ENCODE results near the gene LIMS1.
"Not testable (repeated sequence)": the region's sequence is repeated elsewhere in the genome, so short reads cannot be mapped to it uniquely, and the experiment has no call there.

The LIMS1 gene, protein sequence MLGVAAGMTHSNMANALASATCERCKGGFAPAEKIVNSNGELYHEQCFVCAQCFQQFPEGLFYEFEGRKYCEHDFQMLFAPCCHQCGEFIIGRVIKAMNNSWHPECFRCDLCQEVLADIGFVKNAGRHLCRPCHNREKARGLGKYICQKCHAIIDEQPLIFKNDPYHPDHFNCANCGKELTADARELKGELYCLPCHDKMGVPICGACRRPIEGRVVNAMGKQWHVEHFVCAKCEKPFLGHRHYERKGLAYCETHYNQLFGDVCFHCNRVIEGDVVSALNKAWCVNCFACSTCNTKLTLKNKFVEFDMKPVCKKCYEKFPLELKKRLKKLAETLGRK

DNA sequence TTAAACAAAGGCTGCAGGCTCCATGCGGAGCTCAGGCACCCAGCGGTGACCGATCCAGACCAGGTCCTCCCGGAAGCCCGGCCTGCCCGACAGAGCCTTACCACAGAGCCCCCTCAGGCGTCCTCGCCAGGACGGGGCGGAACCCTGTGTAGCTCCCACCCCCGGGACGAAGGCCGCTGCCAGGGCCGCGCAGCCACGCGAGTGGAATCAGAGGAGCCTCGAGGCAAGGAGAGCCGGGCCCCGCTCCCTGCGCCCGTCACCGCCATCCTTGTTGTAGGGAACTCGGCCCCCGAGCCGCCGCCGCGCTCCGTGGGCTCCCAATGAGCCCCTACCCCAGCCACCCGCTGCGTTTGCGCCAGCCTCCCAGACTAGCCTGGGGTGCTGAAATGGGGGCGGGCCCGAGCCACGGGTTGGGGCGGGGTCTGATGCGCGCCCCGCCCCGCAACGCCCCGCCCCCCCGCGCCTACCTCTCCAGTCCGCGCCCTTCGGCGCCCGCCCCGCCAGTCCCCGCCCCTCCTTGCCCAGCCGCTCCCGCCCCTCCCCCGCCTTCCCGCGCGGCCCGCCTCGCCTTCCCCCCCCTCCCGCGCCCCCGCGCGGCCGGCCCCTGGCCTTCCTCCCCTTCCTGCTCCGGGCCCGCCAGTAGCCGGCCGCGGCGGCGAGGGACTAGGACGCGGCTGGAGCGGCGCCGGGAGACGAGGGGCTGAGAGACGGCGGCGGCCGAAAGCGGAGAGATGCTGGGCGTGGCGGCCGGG lies at the start of gene LIMS1:
TSS of gene LIMS1 (plus strand) at position 639 of the 752 bp plus-strand sequence. CDS start at position 732, 93 bp downstream.
- DNase-seq: peak; percentile 65

DNA sequence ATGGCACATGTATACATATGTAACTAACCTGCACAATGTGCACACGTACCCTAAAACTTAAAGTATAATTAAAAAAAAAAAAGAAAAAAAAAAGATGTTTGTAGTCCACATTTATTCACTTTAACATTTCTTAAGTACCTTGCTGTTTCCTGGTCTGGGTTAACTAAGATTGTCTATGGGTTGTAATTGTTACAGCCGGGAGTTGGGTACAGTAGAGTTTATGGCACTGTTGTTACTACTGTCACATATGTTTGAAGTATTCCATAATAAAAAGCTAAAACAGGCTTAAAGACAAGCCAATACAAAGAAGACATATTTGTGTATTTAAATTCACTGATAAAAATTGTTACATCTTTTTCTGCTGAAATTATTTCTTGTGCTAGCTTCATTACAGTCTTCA lies 49.0 kb upstream of the LIMS1 start:
- DNase-seq: no peak

DNA sequence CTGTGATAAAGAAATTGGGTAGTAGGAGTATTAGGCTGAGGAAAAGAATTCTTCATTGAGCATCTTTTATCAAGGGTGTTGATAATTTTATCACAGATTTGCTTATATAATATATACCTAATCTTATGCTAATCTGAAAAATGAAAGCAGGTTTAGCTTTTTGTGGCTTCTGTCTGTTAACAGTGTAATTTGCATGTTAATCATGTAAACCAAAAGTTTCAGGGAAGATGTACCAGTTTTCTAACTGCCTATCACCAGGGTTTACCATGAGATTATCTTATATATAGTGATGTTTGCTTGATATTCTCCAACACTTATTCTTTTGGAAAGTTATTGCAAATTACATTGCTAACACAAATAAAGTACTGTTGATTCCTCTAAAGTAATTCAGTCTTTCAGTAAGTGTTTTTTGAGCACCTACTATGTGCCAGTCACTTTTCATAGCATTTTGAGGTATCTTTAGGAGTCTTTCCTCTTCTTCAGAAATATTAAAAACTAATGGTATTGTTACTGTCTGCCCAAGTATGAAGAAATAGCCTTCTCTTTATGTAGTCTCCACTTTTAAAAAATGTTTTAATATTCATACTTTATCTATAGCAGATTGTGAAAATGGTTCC lies 43.7 kb upstream of the LIMS1 start:
- DNase-seq: no peak

DNA sequence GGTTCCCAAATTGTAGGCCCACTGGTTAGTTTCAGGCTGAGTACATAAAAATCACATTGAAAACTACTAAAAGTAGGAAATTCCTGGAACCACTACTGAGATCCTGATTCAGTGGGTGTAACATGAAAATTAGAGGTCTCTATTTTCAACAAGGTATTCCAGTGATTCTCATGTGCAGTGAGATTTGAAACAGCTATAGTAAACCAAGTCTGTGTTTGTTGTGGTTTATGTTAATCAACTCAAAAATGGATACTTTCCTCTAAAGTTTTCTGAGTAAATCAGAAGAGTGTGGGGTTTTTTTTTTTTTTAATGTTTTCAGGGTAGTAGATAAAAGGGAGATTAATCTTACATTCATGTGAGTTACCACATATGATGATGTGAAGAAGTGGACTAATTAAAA lies 42.4 kb upstream of the LIMS1 start:
- DNase-seq: no peak

DNA sequence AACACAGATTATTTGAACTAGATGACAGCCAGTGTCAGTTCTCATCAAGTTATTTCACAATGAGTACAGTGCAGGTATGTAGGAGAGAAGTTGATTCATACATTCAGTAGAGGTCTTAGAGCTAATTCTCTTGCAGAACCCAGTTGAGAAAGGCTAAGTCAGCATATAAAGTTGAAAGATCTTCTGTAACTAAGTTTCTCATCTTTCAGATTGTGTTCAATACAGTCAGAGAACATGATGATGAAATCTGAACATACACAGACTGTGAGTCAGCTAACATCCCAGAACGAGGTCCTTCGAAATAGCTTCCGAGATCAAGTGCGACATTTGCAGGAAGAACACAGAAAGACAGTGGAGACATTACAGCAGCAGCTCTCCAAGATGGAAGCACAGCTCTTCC lies 41.9 kb upstream of the LIMS1 start:
- no peak for DNase-seq

DNA sequence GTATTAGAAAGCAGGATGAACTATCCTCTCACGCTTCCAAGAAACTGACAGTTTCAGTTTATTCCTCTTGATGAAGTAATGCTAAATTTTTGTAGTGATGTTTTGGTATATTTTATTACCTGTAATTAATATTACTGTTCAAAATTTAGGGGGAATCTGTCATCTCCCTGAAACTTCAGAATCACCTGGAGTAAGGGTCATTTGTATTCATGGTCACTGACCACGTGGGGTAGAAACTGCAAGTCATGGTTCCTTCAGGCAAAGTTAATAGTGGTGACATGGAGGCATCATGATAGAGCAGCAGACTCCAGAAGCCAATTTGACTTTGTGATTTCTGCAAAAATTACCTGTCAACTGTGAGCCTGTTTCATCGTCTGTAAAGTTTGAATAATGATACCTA lies 38.1 kb upstream of the LIMS1 start:
- DNase-seq: not testable (repeated sequence)

DNA sequence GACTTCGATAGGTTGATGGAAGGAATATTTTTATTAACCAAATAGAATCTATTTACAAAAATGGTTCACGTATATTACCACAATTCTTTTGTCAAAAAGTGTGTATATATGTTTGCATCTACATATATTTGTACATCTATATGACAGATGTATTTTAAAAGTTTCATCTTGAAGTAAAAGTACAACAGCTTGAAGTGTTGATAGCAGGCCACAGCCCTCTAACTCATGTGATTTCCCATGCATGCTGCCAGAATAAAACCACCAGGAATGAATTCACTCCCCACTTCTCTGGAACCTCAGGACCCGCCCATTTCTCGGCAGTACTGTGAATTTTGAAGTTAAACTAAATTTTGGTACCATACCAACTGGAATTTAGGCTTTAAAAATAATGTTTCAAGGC lies 26.6 kb upstream of the LIMS1 start:
- not testable (repeated sequence) for DNase-seq

DNA sequence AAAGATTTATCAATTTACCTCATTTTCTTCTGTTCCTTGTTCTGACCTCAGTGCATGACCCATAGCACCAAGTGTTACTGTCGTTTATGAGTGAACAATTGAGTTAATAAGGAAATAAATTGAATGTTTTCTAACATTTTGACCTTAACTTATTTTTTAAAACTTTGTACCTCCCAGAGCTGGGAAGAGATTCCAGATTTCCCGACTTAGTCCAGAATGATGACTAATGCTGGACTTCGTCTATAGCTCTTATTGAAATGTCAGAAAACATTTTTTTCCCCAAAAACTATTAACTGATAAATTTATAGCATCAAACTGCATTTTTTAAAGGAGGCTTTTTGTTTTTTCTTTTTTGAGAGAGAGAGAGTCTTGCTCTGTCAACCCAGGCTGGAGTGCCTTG lies 21.8 kb upstream of the LIMS1 start:
- not testable (repeated sequence) for DNase-seq

DNA sequence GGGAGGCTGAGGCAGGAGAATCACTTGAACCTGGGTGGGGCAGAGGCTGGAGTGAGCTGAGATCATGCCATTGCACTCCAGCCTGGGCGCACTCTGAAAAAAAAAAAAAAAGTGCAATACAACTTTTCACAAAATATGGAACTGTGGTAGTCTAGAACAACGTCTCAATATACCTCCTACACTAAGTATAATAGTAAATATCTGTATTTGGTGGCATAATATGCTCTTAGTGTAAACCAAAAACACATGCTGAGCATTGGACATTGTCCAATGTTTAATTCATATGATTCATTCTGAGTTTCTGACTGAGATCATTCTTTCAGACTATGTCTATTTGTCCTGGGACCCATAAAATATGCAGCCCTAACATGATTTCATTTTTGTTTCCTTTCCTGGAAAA lies 19.8 kb upstream of the LIMS1 start:
- DNase-seq: not testable (repeated sequence)

DNA sequence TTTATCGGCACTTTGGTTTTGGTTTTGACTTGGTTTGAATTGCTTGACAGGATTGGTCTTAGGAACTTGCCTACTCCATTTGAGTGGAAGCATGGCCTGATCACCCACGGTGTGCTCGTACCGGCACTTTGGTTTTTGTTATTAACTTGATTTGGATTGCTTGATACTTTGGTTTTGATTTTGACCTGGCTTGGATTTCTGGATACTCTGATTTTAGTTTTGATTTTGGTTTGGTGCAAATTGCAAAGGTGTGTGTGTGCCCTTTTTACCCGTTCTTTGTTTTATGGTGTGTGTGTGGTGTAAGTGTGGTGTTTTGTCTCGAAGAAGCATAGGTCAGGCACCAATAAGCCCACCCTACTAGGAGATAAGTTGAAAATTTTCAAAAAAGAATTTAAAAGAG lies 9.6 kb upstream of the LIMS1 start:
- not testable (repeated sequence) for DNase-seq

DNA sequence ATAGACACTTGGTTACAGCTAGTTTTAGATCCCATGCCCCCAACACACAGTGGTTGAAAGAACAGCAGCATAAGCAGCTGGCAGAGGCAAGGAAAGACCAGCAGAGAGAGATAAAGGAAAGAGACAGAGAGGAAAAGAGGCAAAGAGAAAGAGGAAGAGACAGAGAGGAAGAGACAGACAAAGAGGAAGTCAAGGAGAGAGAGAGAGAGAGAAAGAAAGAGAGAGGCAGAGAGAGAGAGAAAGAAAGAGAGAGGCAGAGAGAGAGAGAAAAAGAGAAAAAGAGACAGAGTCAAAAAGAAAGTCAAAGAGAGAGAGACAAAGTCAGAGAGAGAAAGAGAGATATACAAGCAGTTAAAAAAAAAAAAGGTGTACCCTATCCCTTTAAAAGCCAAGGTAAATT lies 9.0 kb upstream of the LIMS1 start:
- not testable (repeated sequence) for DNase-seq

DNA sequence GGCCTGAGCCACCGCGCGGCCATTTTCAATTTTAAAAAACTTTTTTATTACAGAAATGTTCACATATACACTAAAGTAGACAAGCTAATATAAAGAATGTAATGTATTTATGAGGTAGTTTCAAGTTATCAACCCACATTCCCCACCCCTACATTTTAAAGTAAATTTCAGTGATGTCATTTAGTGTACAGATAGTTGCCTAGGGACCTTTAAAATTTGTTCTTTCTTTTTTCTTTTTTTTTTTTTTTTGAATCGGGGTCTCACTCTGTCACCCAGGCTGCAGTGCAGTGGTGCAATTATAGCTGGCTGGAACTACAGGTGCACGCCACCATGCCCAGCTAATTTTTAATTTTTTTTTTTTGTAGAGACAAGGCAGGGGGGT lies 2.6 kb upstream of the LIMS1 start:
- no peak for DNase-seq

DNA sequence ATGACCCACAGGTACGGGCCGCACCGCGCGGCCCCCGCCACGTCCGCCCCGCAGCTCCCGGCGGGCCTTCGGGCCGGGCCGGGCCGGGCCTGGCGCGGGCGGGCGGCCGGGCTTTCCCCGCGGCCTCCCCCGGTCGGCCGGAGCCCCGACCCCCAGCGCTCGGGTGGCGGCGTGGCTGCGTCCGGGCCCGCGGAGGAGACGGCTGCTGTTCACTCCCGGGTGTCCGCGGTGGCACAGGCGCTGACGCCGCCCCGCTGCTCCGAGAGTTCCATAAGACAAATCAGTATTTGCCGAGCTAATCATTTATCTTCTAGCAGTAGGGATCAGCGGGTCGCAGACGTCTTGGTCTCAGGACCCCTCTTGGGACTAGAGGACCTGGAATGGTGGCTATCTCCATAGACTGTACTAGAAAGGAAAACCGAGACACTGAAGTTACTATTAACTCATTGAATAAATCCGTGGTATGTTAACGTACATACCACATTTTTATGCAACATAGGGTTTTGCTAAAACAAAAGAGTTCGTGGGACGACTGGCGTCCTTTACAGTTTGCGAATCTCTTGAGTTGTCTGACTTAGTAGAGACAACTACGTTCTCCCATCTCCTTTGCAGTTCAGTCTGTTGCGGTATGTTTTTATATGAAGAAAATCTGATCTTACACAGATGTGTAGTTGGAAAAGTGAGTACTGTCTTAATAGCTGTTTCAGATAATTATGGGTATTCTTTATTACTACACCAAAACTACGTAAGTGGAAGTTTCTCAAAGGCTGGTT lies 500 bp downstream of the LIMS1 start:
- DNase-seq: peak; percentile 23

DNA sequence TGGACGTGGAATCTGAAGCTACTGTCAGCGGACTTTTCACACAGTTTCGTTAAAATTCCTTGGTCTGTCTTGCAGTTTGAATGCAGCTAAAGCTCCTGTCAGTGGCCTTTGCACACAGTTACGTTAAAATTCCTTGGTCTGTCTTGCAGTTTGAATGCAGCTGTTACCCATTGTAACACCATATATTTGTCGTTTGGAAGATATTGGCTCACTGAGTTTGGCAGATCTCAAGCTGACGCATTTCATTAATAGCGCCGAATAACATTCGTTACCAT lies 1.0 kb downstream of the LIMS1 start:
- DNase-seq: no peak

DNA sequence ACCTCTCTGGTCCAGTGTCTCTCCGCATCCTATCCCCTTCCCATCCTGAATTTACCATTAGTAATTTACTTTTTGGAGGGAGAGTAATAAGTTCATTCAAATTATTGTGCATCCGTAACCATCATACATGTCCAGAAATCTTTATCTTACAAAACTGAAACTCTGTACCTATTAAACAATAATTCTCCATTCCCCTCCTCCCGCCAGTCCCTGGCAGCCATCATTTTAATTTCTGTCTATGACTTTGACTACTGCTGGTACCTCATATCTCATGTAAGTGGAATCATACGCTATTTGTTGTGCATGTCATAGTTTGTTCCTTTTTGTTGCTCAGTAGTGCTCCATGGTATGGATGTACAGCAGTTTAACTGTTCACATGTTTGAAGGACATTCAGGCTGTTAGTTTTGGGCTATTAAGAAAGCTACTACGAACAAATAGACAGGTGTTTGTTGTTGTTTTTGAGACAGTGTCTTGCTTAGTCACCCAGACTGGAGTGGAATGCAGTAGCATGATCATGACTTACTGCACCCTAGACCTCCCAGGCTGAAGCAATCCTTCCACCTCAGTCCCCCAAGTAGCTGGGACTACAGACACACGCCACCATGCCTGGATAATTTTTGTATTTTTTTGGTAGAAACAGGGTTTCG lies 2.0 kb downstream of the LIMS1 start:
- no peak for DNase-seq

DNA sequence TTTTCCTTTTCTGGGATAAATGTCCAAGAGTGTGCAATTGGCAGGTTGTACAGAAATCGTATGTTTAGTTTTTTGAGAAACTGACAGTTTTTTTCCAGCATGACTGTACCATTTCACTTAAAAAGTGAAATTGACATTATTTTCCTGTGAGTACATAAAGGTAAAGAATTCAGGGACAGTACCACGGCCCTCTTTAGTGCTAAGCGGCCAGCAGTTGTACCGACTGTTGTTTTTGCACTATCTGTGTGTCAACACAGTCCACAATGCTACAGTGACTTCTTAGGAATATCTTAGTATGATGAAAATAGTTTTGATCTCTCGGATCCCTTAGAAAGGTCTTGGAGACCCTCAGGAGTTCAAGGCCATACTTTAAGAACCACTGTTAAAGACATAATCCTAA lies 2.6 kb downstream of the LIMS1 start:
- DNase-seq: no peak

DNA sequence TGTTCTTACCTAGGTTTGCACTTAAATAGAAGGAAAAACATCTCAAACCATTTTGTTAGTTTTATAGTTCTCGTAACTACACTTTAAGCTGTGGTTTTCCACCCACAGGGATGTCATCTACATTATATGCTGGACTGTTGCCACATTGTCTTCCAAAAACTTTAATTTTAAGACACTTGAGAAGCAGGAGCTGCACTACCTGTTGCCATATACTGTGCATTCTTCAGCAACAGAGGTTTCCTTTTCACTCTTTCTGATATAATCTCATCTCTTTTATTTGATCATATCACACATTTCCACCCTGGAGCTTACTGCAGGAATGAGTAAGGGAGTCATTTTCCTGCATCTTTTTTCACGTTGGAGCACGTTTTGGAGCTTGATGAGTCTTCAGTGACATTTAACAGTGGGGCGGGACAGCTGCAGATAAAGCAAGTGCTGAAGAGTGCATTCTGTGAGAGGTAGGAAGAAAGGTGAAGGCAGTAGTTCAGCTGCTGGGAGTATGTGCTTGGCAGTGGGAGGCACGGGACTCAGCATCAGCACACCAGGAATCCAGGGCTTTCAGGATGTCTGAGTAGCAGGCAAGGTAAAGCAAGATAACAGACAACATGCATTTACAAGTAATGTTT lies 3.8 kb downstream of the LIMS1 start:
- no peak for DNase-seq

DNA sequence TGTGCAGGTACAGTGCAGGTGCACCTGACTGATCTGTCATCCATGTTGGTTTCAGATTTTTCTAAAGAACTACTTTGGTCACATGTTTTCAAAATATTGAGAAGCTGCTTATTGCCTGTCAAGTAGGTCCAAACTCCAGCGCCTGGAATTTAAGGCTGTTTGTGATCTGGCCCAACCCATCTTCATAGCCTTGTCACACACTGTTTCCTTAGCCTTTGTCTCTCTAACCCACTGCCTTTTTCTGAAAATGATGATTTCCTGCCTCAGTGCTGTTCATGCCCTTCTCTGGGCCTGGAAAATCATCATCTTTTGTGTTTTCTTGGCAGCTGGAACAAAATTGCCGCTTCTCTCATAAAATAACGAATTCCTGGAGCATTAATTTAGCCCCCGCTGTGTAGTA lies 7.2 kb downstream of the LIMS1 start:
- DNase-seq: no peak

DNA sequence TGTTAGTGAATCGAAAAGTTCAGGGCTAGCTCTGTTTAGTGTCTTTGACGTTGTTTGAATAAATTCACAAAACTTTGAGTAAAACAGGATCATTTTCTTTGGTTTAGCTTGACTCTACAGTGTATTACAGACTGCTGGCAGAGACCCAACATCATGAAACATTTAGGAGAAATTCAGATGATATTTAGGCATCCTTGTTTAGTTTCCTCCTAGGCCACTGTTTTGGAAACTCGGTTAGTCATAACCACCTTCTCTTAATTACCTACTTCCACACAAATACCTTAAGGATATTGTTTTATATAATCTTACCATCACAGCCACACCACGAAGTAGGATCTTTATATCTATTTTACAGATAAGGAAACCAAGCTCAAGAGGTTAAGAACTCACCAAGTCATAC lies 7.8 kb downstream of the LIMS1 start:
- no peak for DNase-seq

DNA sequence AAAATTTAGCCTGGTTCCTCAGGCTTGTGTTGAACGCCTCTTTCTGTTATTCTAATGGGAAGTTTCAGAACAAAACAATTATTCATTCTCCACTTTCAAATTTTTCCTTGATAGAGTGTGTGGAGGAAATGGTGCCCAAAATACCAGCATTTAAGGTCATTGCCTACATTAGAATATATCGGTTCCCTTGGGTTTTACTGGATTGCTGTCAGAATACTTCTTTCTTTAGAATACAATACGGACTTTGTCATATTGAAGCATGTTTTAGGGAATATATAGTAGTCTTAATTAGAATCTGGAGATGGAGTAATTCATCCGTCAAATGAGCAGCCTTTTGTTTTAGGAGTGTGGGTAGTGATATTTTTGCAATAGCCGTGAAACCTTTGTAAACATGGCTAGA lies 13.3 kb downstream of the LIMS1 start:
- DNase-seq: no peak

DNA sequence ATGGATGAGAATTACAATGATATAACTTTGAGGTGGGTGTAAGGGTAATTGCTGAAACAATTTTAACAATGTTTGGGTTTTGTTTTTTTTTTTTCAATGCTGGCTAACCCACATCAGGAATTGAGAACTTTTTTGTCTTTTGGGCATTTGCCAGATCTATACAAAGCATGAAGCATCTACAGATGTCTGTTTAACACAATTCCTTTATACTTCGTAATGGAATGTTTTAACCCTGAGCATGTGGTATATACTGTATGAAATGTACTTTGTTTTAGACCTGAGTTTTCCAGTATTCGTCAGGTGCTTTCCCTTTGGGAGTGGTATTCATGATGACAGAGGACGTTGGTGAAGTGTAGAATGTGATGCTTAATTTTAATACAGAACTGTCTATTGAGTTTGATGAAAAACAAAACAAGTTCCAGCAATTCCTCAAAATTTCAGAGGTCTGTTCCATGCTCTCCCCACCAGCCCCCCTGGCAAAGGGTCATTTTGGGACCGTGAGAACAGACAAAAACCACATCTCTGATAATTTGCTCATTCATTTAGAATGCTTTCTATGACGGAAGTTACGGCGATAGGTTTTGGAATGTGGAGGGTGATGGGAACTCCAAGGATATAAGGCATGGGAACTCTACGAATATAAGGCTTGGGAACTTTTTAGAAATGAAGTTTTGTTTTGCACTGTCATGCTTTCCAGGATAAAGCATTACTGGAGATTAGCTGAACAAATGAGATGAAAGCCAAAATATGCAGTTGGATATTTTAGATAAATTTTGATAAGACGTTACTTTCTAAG lies 14.1 kb downstream of the LIMS1 start:
- DNase-seq: no peak

DNA sequence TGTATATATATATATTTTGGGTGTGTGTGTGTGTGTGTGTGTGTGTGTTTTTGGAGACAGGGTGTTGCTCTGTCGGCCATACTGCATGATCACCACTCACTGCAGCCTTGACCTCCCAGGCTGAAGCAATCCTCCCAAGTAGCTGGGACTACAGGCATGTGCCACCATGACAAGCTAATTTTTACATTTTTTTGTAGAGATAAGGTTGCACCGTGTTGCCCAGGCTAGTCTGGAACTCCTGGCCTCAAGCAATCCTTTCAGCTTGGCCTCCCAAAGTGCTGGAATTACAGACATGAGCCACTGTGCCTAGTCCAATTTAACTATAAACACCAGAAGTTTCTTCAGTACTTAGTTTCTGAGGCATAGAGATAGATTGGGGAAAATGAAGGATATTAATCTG lies 18.3 kb downstream of the LIMS1 start:
- no peak for DNase-seq
